ENCODE measurements around the gene PEDS1. TPM values are rescaled to one million over a fixed set of nuclear protein-coding genes. Genes with fewer than 3 reads are reported as not detected.
"Not testable (repeated sequence)": the region's sequence is repeated elsewhere in the genome, so short reads cannot be mapped to it uniquely, and the experiment has no call there.

PEDS1 gene
- 10 to 100 TPM in 11 of 12 donors, not detected in 1; 19.9 to 52.3 (median 24.5) TPM for polyA plus RNA-seq (ENCODE audit: insufficient read length in 12 of 12)
- long read RNA-seq, donor 1, full-length matches to known transcripts = 11 of 38 reads
- long read RNA-seq, donor 1, partial matches to known transcripts = 27 of 38 reads
- long read RNA-seq, donor 1, other reads (novel, unspliced or antisense) = 0 of 38 reads
- long read RNA-seq, donor 2, full-length matches to known transcripts = 7 of 7 reads
- long read RNA-seq, donor 2, partial matches to known transcripts = 0 of 7 reads
- long read RNA-seq, donor 2, other reads (novel, unspliced or antisense) = 0 of 7 reads
- long read RNA-seq, donor 3, full-length matches to known transcripts = 4 of 4 reads
- long read RNA-seq, donor 3, partial matches to known transcripts = 0 of 4 reads
- long read RNA-seq, donor 3, other reads (novel, unspliced or antisense) = 0 of 4 reads
- long read RNA-seq, donor 4, full-length matches to known transcripts = 3 of 3 reads
- long read RNA-seq, donor 4, partial matches to known transcripts = 0 of 3 reads
- long read RNA-seq, donor 4, other reads (novel, unspliced or antisense) = 0 of 3 reads
- long read RNA-seq, donor 5, full-length matches to known transcripts = 7 of 13 reads
- long read RNA-seq, donor 5, partial matches to known transcripts = 6 of 13 reads
- long read RNA-seq, donor 5, other reads (novel, unspliced or antisense) = 0 of 13 reads
- long read RNA-seq, donor 6, full-length matches to known transcripts = 3 of 3 reads
- long read RNA-seq, donor 6, partial matches to known transcripts = 0 of 3 reads
- long read RNA-seq, donor 6, other reads (novel, unspliced or antisense) = 0 of 3 reads
- long read RNA-seq, donor 7, full-length matches to known transcripts = 8 of 8 reads
- long read RNA-seq, donor 7, partial matches to known transcripts = 0 of 8 reads
- long read RNA-seq, donor 7, other reads (novel, unspliced or antisense) = 0 of 8 reads
- long read RNA-seq, donor 8, full-length matches to known transcripts = 6 of 6 reads
- long read RNA-seq, donor 8, partial matches to known transcripts = 0 of 6 reads
- long read RNA-seq, donor 8, other reads (novel, unspliced or antisense) = 0 of 6 reads
- long read RNA-seq, donor 9, full-length matches to known transcripts = 4 of 4 reads
- long read RNA-seq, donor 9, partial matches to known transcripts = 0 of 4 reads
- long read RNA-seq, donor 9, other reads (novel, unspliced or antisense) = 0 of 4 reads
- long read RNA-seq, donor 10, full-length matches to known transcripts = 8 of 8 reads
- long read RNA-seq, donor 10, partial matches to known transcripts = 0 of 8 reads
- long read RNA-seq, donor 10, other reads (novel, unspliced or antisense) = 0 of 8 reads
- long read RNA-seq, donor 11, full-length matches to known transcripts = 7 of 13 reads
- long read RNA-seq, donor 11, partial matches to known transcripts = 6 of 13 reads
- long read RNA-seq, donor 11, other reads (novel, unspliced or antisense) = 0 of 13 reads

DNA sequence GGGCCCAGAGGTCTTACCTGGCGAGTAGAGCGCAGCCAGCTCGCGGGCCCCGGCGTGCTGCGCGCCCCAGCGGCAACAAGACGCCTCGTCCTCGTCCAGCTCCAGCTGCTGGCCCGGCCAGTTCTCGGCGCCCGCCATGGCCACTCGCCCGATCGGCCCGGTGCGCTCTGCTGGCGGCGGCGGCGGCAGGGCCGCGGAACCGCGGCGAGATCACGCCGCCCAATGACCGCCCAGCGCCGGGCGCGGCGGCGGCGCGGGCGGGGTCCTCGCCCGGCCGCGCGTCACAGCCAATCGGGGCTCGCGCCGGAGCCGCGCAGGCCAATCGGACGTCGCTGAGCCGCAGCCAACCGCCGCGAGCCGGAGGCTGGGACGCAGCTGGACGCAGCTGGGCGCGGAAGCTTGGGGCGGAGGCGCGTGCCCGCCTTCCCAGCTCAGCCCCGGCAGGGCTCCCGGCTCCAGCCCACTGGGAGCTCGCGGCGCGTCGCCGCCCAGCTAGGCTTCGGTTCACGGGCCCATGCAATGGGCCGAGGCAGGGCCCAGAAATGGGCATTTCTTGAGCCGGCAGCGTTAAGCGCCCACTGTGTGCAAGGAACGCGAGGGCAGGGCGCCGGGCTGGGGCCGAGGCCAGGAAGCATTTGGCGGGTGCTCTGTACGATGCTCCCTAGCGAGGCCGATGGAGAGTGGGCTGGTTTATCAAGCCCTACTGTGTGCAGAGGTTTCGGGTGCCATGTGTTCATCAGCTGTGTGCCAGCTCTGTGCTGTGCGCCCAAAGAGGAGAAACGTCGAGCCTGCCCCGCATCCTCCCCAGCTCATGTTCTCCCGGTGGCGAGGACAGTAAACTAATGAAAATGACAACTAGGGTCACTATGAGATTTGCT, at the start of gene PEDS1:
PEDS1 (minus strand) TSS at position 224 of the 878 bp plus-strand sequence; CDS start at position 138, 86 bp downstream.
- DNase-seq = peak; percentile 92

DNA sequence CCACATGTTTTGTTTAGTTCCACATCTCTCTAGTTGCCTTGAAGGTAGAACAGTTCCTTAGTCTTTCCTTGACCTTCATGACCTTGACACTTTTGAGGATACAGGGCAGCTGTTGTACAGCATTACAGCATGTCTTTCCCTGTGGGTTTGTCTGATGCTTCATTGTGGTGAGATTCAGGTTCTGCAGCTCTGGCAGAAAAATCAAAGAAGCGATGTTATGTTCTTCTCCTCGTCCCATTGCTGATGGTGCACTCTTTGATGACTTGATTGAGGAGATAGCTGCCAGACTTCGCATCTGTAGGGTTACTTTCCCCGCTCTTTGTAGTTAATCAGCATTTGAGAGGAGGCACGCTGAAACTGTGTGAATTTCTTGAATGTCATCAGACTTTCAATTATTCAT, 49.2 kb upstream of the PEDS1 start:
- DNase-seq = no peak

DNA sequence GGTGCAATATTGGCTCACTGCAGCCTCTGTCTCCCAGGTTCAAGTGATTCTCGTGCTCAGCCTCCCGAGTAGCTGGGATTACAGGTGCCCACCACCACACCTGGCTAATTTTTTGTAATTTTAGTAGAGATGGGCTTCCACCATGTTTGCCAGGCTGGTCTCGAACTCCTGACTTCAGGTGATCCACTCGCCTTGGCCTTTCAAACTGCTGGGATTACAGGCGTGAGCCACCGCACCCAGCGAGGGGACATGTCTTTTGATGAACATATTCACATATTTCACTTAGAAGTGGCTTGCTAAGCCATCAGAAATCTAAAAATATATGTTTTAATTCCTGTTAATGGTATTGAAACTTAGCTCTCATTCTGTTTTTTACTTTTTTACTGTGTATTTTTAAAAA, 48.2 kb upstream of the PEDS1 start:
- DNase-seq = not testable (repeated sequence)

DNA sequence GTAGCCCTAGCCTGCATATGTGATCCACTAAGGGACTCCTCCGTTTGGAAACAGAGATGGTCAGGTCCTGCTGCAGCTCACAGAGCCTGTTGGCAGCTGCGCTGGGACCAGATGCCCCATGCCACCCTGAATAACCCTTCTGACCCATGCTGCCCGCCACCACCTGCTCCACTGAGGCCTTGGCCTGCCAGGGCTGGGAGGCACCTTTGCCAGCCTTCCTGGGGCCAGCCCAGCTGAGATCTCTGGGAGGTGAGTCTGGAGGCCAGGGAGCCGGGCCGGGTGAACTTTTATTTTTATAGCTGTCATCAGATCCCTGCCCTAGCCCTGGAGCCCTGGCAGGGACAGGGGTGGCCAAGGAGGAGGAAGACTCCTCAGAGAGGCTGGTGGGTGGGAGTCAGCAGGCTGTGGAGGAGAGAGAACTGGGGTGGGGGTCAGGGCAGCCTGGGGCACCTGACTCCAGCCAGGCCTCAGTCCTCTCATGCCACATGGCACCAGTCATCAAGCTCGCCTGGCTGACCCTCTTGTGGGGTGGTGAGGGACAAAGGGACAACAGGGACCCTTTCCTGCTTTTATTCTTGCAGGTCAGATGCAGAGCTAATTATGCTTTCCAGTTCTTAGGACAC, 47.1 kb upstream of the PEDS1 start:
- no peak for DNase-seq

DNA sequence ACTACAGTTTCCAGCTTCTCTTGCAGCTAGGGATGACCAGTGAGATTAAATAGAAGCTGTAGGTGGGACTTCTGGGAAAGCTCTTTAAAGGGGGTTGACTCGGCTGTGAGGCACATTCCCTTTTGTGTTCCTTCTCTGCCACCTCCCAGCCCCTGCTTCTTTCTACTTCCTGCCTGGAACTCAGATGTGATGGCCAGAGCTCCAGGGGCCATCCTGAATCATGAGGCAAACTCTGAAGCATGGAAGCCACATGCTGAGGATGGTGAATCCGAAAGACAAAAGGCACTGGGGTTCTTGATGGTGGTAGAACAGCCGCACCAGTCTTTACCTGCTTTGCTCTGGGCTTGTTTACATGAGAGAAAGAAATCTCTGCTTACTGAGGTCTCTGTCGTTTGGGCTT, 46.2 kb upstream of the PEDS1 start:
- DNase-seq = no peak

DNA sequence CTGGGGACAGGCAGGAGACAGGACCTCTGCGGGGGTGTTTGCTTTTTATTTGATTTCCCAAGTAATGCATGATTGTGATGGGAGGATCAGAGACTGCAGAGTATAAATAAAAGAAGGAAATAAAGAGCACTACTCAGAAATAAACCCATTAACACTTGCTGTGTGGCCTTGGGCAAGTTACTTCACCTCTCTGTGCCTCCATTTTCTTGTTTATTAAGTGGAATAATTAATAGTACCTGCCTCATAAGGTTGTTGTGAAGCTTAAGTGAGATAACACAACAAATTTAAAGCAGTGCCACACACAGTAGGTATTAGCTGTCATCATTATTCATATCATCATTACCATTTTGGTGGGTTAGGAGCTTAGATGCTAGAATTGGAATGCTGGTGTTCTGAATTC, 45.2 kb upstream of the PEDS1 start:
- no peak for DNase-seq

DNA sequence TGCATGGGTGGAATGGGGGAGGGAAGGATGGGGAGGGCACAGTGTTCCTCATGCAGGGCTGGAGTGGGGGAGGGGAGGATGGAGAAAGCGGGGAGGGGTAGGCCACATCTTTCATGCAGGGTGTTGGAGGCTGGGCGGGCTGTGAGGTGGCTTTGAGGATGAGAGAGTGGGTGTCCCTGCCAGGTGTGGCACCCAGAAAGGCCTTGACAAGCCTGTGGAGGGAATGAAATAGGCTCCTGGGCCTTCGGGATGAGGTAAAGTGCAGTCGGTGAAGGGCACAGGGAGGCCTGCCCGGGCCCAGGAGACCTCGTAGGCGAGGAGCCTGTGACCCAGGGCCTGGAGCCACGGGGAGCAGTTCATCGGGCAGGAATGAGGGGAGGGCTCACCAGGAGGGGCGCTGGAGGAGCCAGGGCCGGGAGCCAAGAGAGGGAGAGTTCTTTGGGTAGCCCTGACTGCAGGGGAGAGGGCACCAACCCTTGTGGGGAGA, 44.7 kb upstream of the PEDS1 start:
- DNase-seq = no peak

DNA sequence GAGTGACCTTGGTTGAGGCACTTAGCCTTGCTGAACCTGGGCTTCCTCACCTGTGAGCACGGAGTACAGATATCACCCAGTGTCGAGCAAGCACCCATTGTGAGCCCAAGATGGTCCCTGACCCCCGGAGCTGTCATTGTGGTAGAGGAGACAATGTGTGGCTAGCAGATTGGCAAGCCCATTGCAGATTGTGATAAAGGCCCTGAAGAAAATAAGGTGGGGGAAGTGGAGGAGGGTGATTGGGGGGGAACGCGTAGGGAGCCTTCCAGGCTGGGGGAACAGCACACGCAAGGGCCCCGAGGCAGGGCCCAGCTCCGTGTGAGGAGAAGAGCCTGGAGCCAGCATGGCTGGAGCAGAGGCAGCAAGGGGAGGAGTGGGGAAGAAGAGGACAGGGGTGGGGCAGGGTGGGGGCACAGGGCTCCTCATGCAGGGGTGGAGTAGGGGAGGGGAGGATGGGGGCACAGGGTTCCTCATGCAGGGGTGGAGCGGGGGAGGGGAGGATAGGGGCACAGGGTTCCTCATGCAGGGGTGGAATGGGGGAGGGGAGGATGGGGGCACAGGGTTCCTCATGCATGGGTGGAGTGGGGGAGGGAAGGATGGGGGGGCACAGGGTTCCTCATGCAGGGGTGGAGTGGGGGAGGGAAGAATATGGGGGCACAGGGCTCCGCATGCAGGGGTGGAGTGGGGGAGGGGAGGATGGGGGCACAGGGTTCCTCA, 44.1 kb upstream of the PEDS1 start:
- no peak for DNase-seq

DNA sequence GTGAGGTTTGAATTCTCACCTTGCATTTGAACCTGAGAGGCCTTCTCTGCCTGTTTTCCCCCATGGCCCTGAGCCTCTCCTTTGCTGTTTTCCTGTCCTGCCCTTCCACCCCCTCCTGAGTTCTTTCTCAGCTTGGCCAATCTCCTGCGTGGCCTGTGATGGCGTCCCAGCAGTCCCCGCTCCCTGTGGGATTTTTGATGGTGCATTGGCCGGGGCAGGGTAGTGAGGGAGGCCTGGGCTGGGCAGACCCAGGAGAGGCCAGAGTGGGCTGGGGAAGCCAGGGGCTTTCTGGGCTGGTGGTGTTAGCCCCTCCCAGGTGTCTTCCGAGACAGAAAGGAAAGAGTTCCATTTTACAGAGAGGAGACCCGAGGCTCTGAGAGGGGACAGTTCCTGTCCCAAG, 43.4 kb upstream of the PEDS1 start:
- no peak for DNase-seq

DNA sequence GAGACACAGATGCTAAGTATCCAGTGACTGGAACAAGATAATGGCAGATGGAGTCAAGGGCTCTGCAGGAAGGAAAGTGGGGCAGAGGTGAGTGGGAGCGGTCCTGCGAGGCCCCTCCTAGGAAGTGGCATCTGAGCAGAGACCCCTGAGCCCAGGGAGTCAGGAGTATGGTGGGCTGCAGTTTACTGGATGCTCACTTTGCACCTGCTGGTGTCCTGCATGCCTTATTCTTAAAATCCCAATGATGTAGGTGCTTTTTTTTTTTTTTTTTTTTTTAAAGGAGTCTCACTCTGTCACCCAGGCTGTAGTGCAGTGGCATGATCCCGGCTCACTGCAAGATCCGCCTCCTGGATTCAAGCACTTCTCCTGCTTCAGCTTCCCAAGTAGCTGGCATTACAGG, 42.7 kb upstream of the PEDS1 start:
- DNase-seq = no peak

DNA sequence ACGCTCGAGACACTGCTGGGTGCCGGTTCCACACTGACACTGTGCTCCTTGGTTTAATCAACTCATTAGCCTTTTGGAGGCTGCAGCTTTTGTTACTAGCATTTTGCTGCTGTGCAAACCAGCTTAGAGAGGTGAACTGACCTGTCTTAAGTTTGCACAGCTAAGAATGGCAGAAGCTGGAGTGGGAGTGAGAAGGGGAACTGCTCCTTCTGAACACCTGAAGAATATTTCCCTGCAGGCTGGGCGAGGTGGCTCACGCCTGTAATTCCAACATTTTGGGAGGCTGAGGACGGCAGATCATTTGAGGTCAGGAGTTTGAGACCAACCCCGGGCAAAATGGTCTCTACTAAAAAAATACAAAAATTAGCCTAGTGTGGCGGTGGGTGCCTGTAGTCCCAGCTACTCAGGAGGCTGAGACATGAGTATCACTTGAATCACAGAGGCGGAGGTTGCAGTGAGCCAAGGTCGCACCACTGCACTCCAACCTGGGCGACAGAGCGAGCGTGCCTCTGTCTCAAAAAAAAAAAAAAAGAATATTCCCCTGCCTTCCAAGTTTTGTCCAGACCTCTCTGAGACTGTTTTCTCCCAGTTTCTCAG, 42.1 kb upstream of the PEDS1 start:
- DNase-seq = no peak

DNA sequence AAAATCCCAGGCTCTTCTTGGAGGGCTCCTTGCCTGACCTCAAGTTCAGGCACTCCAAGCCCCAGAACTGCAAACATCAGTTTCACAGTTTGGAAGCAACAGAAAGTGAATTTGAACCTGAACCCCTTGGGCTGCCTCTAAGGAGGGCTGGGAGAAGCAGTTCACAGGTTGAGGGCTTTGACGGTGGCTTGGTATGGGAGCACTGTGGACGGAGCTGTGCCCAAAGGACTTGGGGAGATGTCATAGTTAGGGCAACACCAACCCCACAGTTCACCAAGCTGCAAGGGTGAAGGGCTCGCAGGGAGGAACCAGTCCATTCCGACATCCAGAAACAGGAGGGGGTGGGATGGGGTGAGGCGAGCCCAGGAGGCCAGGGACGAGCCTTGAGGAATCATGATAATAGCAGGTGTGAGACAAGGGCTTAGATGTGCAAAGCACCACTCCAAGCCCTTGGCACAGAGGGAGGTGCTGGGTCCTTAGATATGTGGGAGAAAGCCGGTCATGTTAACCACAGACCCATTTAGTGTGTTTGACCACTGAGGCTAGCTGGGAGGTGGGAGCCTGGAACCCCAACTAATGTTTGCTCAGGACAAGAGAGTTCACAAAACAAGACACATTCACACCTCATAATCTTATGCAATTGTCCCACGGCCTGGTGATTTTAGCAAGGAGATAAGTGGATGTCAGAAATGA, 41.5 kb upstream of the PEDS1 start:
- DNase-seq = no peak

DNA sequence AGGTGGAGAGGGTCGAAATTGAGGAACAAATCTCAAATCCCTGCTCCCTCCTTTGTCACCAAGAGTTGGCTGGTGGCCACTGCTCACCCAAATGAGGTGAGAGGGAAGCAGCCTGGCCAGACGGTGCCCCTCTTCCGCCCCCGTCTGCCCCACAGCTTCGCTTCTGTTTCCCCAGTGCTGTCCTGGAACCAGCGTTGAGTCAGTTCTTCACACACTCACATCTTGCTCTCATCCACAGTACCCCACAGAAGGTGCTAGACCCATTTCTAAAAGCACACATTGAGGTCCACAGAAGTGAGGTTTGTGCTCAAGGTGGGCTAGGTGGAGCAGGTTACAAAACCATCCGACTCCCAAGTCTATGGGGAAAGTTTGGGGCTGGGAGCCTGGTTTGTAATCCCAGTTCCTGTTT, 40.9 kb upstream of the PEDS1 start:
- DNase-seq = no peak

DNA sequence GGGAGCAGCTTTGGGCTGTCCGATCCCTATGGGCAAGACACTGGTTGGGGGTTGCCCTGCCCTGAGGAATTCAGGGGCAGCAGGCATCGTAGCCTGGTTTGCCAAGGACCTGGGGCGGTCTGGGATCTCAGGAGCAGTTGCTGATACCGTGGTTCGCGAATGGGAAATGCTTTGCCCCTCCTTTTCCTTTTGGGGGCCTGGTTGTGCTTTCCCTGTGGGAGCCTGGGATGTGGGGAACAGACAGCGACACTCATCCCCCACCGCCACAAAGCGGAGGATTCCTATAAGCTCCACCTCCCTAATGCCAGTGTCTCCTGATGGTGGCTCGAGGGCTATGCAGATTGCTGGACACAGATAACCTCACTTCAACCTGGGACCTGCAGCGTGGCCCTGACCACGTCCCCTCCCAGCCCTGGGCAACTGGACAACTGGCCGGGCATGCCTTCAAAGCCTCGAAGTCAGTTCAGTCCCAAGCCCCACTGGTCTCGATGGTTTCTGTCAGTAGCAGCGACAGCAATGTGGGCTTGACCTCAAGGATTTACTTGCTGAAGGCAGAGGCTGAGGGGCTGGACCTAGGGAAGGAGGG, 40.4 kb upstream of the PEDS1 start:
- no peak for DNase-seq

DNA sequence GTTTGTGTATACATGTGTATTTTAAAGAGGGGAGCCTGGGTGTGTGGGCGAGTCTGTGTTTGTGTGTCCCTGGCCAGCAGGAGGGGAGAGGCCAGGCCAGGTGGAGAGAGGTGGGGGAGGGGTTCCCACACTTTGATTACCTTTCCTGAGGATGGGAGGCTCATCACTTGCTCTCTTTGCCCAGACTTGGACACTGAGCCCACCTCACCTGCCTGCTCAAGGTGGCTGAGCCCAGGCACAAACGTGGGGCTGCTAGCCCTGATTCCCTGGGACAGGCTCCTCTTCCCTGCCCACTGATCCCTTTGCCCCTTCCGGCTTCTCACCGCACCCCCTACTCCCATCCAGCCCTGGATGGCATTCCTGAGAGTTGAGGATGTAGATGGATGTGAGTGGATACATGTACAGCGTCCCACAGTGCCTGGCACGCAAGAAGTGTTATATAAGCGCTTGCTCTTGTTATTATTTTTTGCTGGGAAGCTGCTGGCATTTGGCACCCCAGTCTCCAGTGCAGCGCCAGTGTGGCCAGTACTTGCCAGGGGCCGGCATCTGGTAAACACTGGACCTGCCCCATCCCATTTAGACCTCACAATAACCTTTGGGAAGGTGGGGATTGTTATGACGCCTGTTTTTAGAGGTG, 39.8 kb upstream of the PEDS1 start:
- no peak for DNase-seq

DNA sequence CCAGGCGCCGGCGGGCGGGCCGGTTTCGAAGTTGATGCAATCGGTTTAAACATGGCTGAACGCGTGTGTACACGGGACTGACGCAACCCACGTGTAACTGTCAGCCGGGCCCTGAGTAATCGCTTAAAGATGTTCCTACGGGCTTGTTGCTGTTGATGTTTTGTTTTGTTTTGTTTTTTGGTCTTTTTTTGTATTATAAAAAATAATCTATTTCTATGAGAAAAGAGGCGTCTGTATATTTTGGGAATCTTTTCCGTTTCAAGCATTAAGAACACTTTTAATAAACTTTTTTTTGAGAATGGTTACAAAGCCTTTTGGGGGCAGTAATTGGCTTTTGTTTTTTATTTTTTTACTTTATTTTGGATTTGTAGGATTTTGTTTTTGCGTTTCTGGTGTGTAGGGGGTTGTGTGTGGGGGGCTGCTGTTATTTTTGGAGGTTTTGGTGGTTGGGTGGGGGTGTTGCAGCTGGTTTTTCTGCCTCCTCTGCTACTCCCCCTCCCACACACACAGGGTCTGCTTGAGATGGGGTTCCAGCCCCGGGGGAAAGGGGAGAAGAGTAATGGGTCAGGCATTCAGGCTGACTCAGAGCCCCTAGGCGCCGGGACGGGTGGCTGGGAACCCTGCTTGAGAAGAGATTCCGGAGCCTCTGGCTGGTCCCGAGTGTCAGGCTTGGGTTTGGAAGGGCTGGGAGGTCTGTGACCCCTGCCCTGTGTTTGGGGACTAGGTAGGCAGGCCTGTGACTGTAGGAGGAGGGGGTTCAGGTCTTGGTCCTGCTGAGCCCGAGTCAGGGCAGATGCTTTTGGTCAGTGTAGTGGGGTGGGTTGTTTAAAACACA, 39.1 kb upstream of the PEDS1 start:
- peak; percentile 79 for DNase-seq

All from muscle of arm (tissue), 14 donors.